H9 (cell line): ENCODE results near the gene ACVR1. TPM values are rescaled to one million over a fixed set of nuclear protein-coding genes. Genes with fewer than 3 reads are reported as not detected.

Experiments used
- DNase-seq: peaks from one replicate; pipeline ENCODE4 v3.0.0-alpha.2; 2017
- H2AFZ ChIP-seq: one replicate; pipeline ENCODE4 v1.6.1; 2013; ENCODE audit warnings: mild to moderate bottlenecking, low read length, control low read depth, moderate library complexity
- H2AK5ac ChIP-seq: 2 replicates; pipeline ENCODE4 v1.6.1; 2013; ENCODE audit warnings: low read length, control low read depth, mixed read lengths; ENCODE audit not compliant: insufficient read length
- H2BK120ac ChIP-seq: one replicate; pipeline ENCODE4 v1.6.1; 2013; ENCODE audit warnings: low read depth, mild to moderate bottlenecking, low read length, control low read depth, inconsistent platforms; ENCODE audit not compliant: poor library complexity, severe bottlenecking
- H2BK12ac ChIP-seq: 2 replicates; pipeline ENCODE4 v1.6.1; 2013; ENCODE audit warnings: low read length, control low read depth, mixed read lengths, low read depth; ENCODE audit not compliant: insufficient read length
- H2BK15ac ChIP-seq: 2 replicates; pipeline ENCODE4 v1.6.1; 2013; ENCODE audit warnings: low read depth, low read length, control low read depth
- H2BK20ac ChIP-seq: one replicate; pipeline ENCODE4 v1.6.1; 2013; ENCODE audit warnings: low read depth, mild to moderate bottlenecking, low read length, control low read depth, inconsistent platforms; ENCODE audit not compliant: poor library complexity, severe bottlenecking
- H2BK5ac ChIP-seq: 2 replicates; pipeline ENCODE4 v1.6.1; 2013; ENCODE audit warnings: low read length, control low read depth, mixed read lengths; ENCODE audit not compliant: insufficient read length
- H3K14ac ChIP-seq: 2 replicates; pipeline ENCODE4 v1.6.1; 2013; ENCODE audit warnings: low read length, control low read depth; ENCODE audit not compliant: insufficient read depth
- H3K18ac ChIP-seq: 2 replicates; pipeline ENCODE4 v1.6.1; 2013; ENCODE audit warnings: low read depth, mild to moderate bottlenecking, mixed read lengths, low read length, control low read depth; ENCODE audit not compliant: insufficient read length
- H3K23ac ChIP-seq: 2 replicates; pipeline ENCODE4 v1.6.1; 2013; ENCODE audit warnings: low read length, control low read depth, mixed read lengths, low read depth; ENCODE audit not compliant: insufficient read length
- H3K23me2 ChIP-seq: 2 replicates; pipeline ENCODE4 v1.6.1; 2013; ENCODE audit warnings: low read depth, mild to moderate bottlenecking, mixed read lengths, low read length, control low read depth; ENCODE audit not compliant: insufficient read length, poor library complexity, severe bottlenecking
- H3K27ac ChIP-seq: 2 replicates; pipeline ENCODE4 v1.5.1; 2013; ENCODE audit warnings: low read length, control low read depth, mixed read lengths, low read depth; ENCODE audit not compliant: insufficient read length
- H3K27me3 ChIP-seq: 2 replicates; pipeline ENCODE4 v1.6.1; 2013; ENCODE audit warnings: low read length, control low read depth, inconsistent platforms; ENCODE audit not compliant: insufficient read depth
- H3K4ac ChIP-seq: 2 replicates; pipeline ENCODE4 v1.6.1; 2013; ENCODE audit warnings: low read depth, mild to moderate bottlenecking, control low read depth, inconsistent platforms, low read length, moderate library complexity
- H3K4me1 ChIP-seq: 2 replicates; pipeline ENCODE4 v1.6.1; 2013; ENCODE audit warnings: low read length, control low read depth, inconsistent platforms; ENCODE audit not compliant: insufficient read depth
- H3K4me2 ChIP-seq: 2 replicates; pipeline ENCODE4 v1.6.1; 2013; ENCODE audit warnings: low read length, control low read depth, mixed read lengths; ENCODE audit not compliant: insufficient read length, insufficient read depth
- H3K56ac ChIP-seq: 2 replicates; pipeline ENCODE4 v1.6.1; 2013; ENCODE audit warnings: low read depth, mild to moderate bottlenecking, mixed read lengths, low read length, control low read depth; ENCODE audit not compliant: insufficient read length
- H3K79me1 ChIP-seq: 2 replicates; pipeline ENCODE4 v1.6.1; 2013; ENCODE audit warnings: low read depth, mild to moderate bottlenecking, moderate library complexity, low read length, control low read depth, inconsistent platforms; ENCODE audit not compliant: insufficient read depth, poor library complexity, severe bottlenecking
- H3K79me2 ChIP-seq: 2 replicates; pipeline ENCODE4 v1.6.1; 2013; ENCODE audit warnings: low read length, control low read depth, inconsistent platforms; ENCODE audit not compliant: insufficient read depth
- H3K9ac ChIP-seq: 2 replicates; pipeline ENCODE4 v1.6.1; 2013; ENCODE audit warnings: low read length, control low read depth, mixed read lengths; ENCODE audit not compliant: insufficient read length; ENCODE audit errors: extremely low read depth
- H3K9me3 ChIP-seq: one replicate; pipeline ENCODE4 v1.6.1; 2013; ENCODE audit warnings: low read depth, low read length, inconsistent platforms; ENCODE audit not compliant: control insufficient read depth
- H3T11ph ChIP-seq: one replicate; pipeline ENCODE4 v1.6.1; 2013; ENCODE audit warnings: mild to moderate bottlenecking, low read length, control low read depth, inconsistent platforms
- H4K20me1 ChIP-seq: one replicate; pipeline ENCODE4 v1.6.1; 2013; ENCODE audit not compliant: control insufficient read depth, insufficient read length, insufficient read depth
- H4K5ac ChIP-seq: 2 replicates; pipeline ENCODE4 v1.6.1; 2013; ENCODE audit warnings: low read depth, mild to moderate bottlenecking, mixed read lengths, low read length, control low read depth; ENCODE audit not compliant: insufficient read length
- H4K8ac ChIP-seq: replicated peaks from 2 replicates; pipeline ENCODE4 v1.6.1; 2013; ENCODE audit warnings: low read length, control low read depth, mixed read lengths, low read depth; ENCODE audit not compliant: insufficient read length
- H4K91ac ChIP-seq: 2 replicates; pipeline ENCODE4 v1.6.1; 2013; ENCODE audit warnings: low read depth, mild to moderate bottlenecking, moderate library complexity, mixed read lengths, low read length, control low read depth; ENCODE audit not compliant: insufficient read length
- H3K27ac Mint-ChIP-seq, 3 experiments: 2 replicates in 2 of 3; 3 replicates in 1 of 3; pipeline ENCODE4 v1.8.0; 2020 to 2021; ENCODE audit warnings: mixed read lengths in 3 of 3, mild to moderate bottlenecking in 1 of 3, moderate library complexity in 1 of 3
- H3K27me3 Mint-ChIP-seq: 2 replicates; pipeline ENCODE4 v1.8.0; 2021; ENCODE audit warnings: low read depth, mild to moderate bottlenecking, moderate library complexity, mixed read lengths
- H3K36me3 Mint-ChIP-seq, 3 experiments: 2 replicates in 2 of 3; 3 replicates in 1 of 3; pipeline ENCODE4 v1.8.0; 2020 to 2021; ENCODE audit warnings: low read depth in 3 of 3, mixed read lengths in 3 of 3; ENCODE audit not compliant: insufficient read depth in 1 of 3
- H3K4me1 Mint-ChIP-seq, 2 experiments: 2 replicates each; pipeline ENCODE4 v1.8.0; 2020; ENCODE audit warnings: mixed read lengths in 2 of 2
- H3K4me3 Mint-ChIP-seq, 2 experiments: 2 replicates in 1 of 2; 3 replicates in 1 of 2; pipeline ENCODE4 v1.8.0; 2020 to 2021; ENCODE audit warnings: mild to moderate bottlenecking in 2 of 2, mixed read lengths in 2 of 2, moderate library complexity in 1 of 2
- H3K9me3 Mint-ChIP-seq, 2 experiments: 2 replicates in 1 of 2; 3 replicates in 1 of 2; pipeline ENCODE4 v1.8.0; 2020; ENCODE audit warnings: mild to moderate bottlenecking in 2 of 2, mixed read lengths in 2 of 2, moderate library complexity in 1 of 2
- WGBS: extraction: QIAGEN DNeasy Blood & Tissue Kit; methylation state at CpG from one replicate; pipeline ENCODE4 v1.1.7; 2013; ENCODE audit warnings: missing lambda C conversion rate, low lambda C conversion rate, mixed read lengths; ENCODE audit not compliant: insufficient read length; ENCODE audit errors: extremely low coverage; 5-methylcytosine and 5-hydroxymethylcytosine counted together
- total RNA-seq: library from RNA; stranded (reverse); gene quantifications from 2 replicates; pipeline ENCODE4 v1.2.1, GENCODE V29; 2021
- TF ChIP-seq, protein P1 (sequence below): fragments of 200-600 bp; sonication (generic); conservative IDR thresholded peaks from 3 replicates; pipeline ENCODE4 v1.8.0; 2021; ENCODE audit warnings: antibody characterized with exemption, mild to moderate bottlenecking

The ACVR1 gene
- total RNA-seq, 1 experiment from 2014 or later = 21.2 TPM

DNA sequence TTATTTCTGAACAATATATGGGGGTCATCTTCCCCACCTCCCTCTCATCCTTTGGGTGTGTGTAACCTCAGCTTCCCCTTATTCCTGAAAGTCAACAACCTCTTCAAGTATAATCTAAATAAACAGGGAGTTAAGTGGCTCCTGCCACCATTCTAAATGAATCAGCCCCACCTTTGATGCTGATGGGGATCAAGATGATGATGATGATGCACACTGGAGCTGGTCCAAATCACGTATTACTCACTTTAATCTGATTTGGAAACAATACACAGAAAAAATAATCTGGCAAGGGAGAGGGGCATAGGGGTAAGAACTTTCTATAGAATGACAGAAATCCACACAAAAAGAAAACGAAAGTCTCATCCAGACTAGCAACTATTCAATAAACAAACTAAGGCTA is 7.1 kb downstream of the ACVR1 start:
- Histone ChIP-seq H3K23ac (no peak overlapping the region), H2BK20ac (no peak overlapping the region), H2AK5ac (no peak overlapping the region), H4K8ac (no peak overlapping the region), H2BK5ac (no peak overlapping the region), H3K56ac (no peak overlapping the region), H3K4ac (no peak overlapping the region), H3K79me1 (no peaks in the 10 kb centered on the region), H4K91ac (no peak overlapping the region), H2AFZ (no peak overlapping the region), H2BK15ac (no peak overlapping the region), H3K27ac (no peak overlapping the region), H2BK12ac (no peak overlapping the region), H3K14ac (no peak overlapping the region), H3K18ac (no peak overlapping the region), H4K20me1 (no peaks in the 10 kb centered on the region), H3K9ac (no peak overlapping the region), H3K79me2 (peaks cover 8% of the 10 kb centered on the region; the same call in 1 of the 2 replicates), H3K23me2 (no peaks in the 10 kb centered on the region), H2BK120ac (no peak overlapping the region), H3K9me3 (no peaks in the 10 kb centered on the region), H3T11ph (no peak overlapping the region), H3K4me1 (peaks cover 11% of the 10 kb centered on the region; the same call in 1 of the 2 replicates), H3K27me3 (no peaks in the 10 kb centered on the region), H3K4me2 (no peak overlapping the region), H4K5ac (no peak overlapping the region)
- Mint-ChIP-seq H3K27ac (no peak overlapping the region), H3K9me3 (no peaks in the 10 kb centered on the region), H3K36me3 (no peaks in the 10 kb centered on the region), H3K4me1 (peaks cover 52 to 60% of the 10 kb centered on the region in 2 experiments), H3K4me3 (no peak overlapping the region), H3K27me3 (no peaks in the 10 kb centered on the region)
- DNase-seq = no peak
- WGBS = no CpG with 5 or more reads among the region's 2 CpGs
- TF ChIP-seq, protein P1, sequence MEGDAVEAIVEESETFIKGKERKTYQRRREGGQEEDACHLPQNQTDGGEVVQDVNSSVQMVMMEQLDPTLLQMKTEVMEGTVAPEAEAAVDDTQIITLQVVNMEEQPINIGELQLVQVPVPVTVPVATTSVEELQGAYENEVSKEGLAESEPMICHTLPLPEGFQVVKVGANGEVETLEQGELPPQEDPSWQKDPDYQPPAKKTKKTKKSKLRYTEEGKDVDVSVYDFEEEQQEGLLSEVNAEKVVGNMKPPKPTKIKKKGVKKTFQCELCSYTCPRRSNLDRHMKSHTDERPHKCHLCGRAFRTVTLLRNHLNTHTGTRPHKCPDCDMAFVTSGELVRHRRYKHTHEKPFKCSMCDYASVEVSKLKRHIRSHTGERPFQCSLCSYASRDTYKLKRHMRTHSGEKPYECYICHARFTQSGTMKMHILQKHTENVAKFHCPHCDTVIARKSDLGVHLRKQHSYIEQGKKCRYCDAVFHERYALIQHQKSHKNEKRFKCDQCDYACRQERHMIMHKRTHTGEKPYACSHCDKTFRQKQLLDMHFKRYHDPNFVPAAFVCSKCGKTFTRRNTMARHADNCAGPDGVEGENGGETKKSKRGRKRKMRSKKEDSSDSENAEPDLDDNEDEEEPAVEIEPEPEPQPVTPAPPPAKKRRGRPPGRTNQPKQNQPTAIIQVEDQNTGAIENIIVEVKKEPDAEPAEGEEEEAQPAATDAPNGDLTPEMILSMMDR = no peak
